GM21529 (cell line): Measurements from ENCODE around the gene JAM3.
A peak's percentile ranks its signal among the peaks of the same experiment; 100 is the strongest.

Experiments used
- ATAC-seq: cut with Tn5 transposase; IDR thresholded peaks from one replicate; pipeline ENCODE4 v1.9.1; 2021; ENCODE audit not compliant: unreplicated experiment

JAM3 gene

GRCh38 chr11:134038897-134039470 is 29.9 kb upstream of the JAM3 start:
- no peak for ATAC-seq

- no peak for ATAC-seq
These were observed 29.0 kb upstream of the JAM3 start for GRCh38 chr11:134039726-134040385.

- ATAC-seq = no peak
These were observed 28.2 kb upstream of the JAM3 start for GRCh38 chr11:134040386-134041302.

- ATAC-seq = no peak
These were observed 27.5 kb upstream of the JAM3 start for GRCh38 chr11:134041349-134041748.

- no peak for ATAC-seq
These were observed 26.8 kb upstream of the JAM3 start for GRCh38 chr11:134041791-134042696.

- ATAC-seq = no peak
These were observed 25.0 kb upstream of the JAM3 start for GRCh38 chr11:134043821-134044420.

GRCh38 chr11:134044514-134045284 is 24.2 kb upstream of the JAM3 start:
- no peak for ATAC-seq

GRCh38 chr11:134045799-134046635 is 22.9 kb upstream of the JAM3 start:
- ATAC-seq = no peak

- ATAC-seq = no peak
These were observed 22.0 kb upstream of the JAM3 start for GRCh38 chr11:134046681-134047449.

GRCh38 chr11:134047586-134047999 is 21.3 kb upstream of the JAM3 start:
- no peak for ATAC-seq

GRCh38 chr11:134048028-134048427 is 20.8 kb upstream of the JAM3 start:
- ATAC-seq = no peak

GRCh38 chr11:134049303-134049702 is 19.6 kb upstream of the JAM3 start:
- ATAC-seq = no peak

- peak; percentile 93 for ATAC-seq
These were observed 18.1 kb upstream of the JAM3 start for GRCh38 chr11:134050541-134051383.

GRCh38 chr11:134052395-134052987 is 16.4 kb upstream of the JAM3 start:
- no peak for ATAC-seq

GRCh38 chr11:134052988-134053945 is 15.6 kb upstream of the JAM3 start:
- no peak for ATAC-seq

- no peak for ATAC-seq
These were observed 13.8 kb upstream of the JAM3 start for GRCh38 chr11:134055029-134055428.
